Motor neuron (in vitro differentiated cells): Measurements from ENCODE around the gene GJD3. TPM values are rescaled to one million over a fixed set of nuclear protein-coding genes. Genes with fewer than 3 reads are reported as not detected.

Source experiments
- ATAC-seq, 8 experiments: fragments of 200-7000 bp; cut with Tn5 transposase; replicated peaks in 6 of 8; 2 replicates each; pipeline ENCODE4 v1.8.0; 2021; ENCODE audit warnings: mild to moderate bottlenecking in 8 of 8, moderate library complexity in 8 of 8
- H3K27ac ChIP-seq, 2 donors: fragments of 250-450 bp; sonication (Bioruptor Pico); 2 replicates each; pipeline ENCODE4 v1.9.0; 2021; ENCODE audit warnings: antibody characterized with exemption in 2 of 2, mild to moderate bottlenecking in 2 of 2, moderate library complexity in 1 of 2
- H3K4me1 ChIP-seq, 2 donors: fragments of 250-450 bp; sonication (Bioruptor Pico); replicated peaks in 1 of 2; 2 replicates each; pipeline ENCODE4 v1.6.1; 2021; ENCODE audit warnings: antibody characterized with exemption in 2 of 2, mild to moderate bottlenecking in 2 of 2, moderate library complexity in 1 of 2
- H3K4me3 ChIP-seq, 5 donors: fragments of 250-450 bp; sonication (Bioruptor Pico); 2 replicates each; pipeline ENCODE4 v1.9.0; 2021; ENCODE audit warnings: antibody characterized with exemption in 5 of 5, mild to moderate bottlenecking in 5 of 5, moderate library complexity in 4 of 5
- WGBS, 10 experiments: fragments of 450-650 bp; shearing (Covaris generic); methylation state at CpG; one replicate each; pipeline ENCODE4 v1.0.0; 2022; 5-methylcytosine and 5-hydroxymethylcytosine counted together
- in situ Hi-C, 9 experiments: fragments of 400-800 bp; cut with MboI; loops; one replicate each; pipeline ENCODE4 v1.15.0; 2021; ENCODE audit warnings: low sequenced_read_pairs in 9 of 9, low pct_unique_long_range_greater_than_20kb in 2 of 9; ENCODE audit not compliant: unreplicated experiment in 9 of 9
- total RNA-seq, 8 experiments: library from RNA; unstranded; fragments of 300-600 nt; gene quantifications; 2 replicates each; pipeline versions ENCODE4 v1.2.3 to v1.2.4, GENCODE V29; 2022

The GJD3 gene
- total RNA-seq, 8 experiments from 2014 or later = 0.36 to 2.8 (median 0.87) TPM; not detected in 1

DNA sequence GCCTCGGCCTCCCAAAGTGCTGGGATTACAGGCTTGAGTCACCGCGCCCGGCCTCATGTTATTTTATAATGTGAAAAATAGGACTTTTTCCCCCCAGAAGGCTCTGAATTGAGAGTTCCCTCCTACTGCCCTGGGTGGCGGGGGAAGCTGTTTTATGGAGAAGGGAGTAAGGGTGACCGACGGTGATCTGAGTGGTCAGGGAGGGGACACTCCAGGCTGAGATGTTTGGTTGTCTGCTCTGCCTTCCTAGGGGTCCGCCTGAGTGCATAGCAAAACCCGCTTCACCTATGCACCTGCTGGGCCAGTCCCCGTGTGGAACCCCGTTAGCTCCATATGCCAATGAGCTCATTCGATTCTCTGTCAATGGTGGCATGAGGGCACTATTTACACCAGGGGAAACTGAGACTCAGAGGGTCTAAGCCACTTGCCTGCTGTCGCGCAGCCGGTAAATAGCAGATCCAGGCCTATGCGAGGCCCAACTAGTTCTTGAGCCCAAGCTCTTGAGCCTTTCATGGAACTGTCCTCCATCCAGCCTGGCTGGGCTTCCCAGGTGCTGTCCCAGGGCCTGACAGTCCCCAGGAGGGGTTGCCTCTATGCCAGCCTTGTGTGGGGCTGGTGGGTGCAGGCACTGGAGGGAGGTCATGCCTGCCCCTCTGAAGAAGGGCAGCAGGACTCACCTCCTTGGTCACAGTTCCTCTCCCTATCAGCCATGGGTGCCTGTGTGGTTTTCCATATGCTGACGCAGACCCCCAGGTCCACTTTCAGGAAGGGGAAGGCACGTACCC, 1.7 kb upstream of the GJD3 start:
- no peak for ATAC-seq
- in situ Hi-C loops = loop anchor here in 4 of 9 experiments (10.0 to 25.0 kb wide), 4 partner anchors 96 to 196 kb away; partner anchors contain the start of gene CCR7 (in 1 of the 4)
- peaks cover 12 to 13% of the 10 kb centered on the region in 2 donors for H3K4me1 ChIP-seq
- H3K4me3 ChIP-seq = no peak overlapping the region
- no peak overlapping the region for H3K27ac ChIP-seq
- 67 to 100% (median 90%) methylated on average over 1 to 5 of the region's 18 CpGs; no CpG with 5 or more reads in 3 of the 10 experiments for WGBS, 10 experiments

- ATAC-seq = no peak
- peaks cover 12 to 13% of the 10 kb centered on the region in 2 donors for H3K4me1 ChIP-seq
- WGBS, 10 experiments = 83 to 100% (median 93%) methylated on average over 1 to 6 of the region's 9 CpGs; no CpG with 5 or more reads in 2 of the 10 experiments
- H3K4me3 ChIP-seq = no peak overlapping the region
- no peak overlapping the region for H3K27ac ChIP-seq
- in situ Hi-C loops = loop anchor here in 4 of 9 experiments (10.0 to 25.0 kb wide), 4 partner anchors 97 to 197 kb away; partner anchors contain the start of gene CCR7 (in 1 of the 4)
Observed at GRCh38 chr17:40364906-40365305, 369 bp upstream of the GJD3 start.

- Histone ChIP-seq H3K4me1 (peaks cover 13 to 17% of the 10 kb centered on the region in 2 donors), H3K4me3 (peak overlapping the region; percentile 35 to 48 (median 41)), H3K27ac (peak overlapping the region in 1 of 2 donors; percentile 74)
- 0 to 4% (median 0%) methylated on average over 1 to 16 of the region's 91 CpGs; no CpG with 5 or more reads in 7 of the 10 experiments for WGBS, 10 experiments
- ATAC-seq = peak; percentile 25 to 63 (median 54)
- in situ Hi-C loops = loop anchor here in 4 of 9 experiments (10.0 to 25.0 kb wide), 4 partner anchors 99 to 199 kb away; partner anchors contain the start of gene CCR7 (in 1 of the 4)
Observed at GRCh38 chr17:40363111-40363827, 1.3 kb downstream of the GJD3 start.

- peak overlapping the region; percentile 35 to 48 (median 41) for H3K4me3 ChIP-seq
- peaks cover 18 to 21% of the 10 kb centered on the region in 2 donors for H3K4me1 ChIP-seq
- 0% methylated on average over 4 of the region's 58 CpGs; no CpG with 5 or more reads in 9 of the 10 experiments for WGBS, 10 experiments
- peak; percentile 66 to 71 (median 68) for ATAC-seq
- in situ Hi-C loops = loop anchor here in 4 of 9 experiments (10.0 to 25.0 kb wide), 4 partner anchors 100 to 200 kb away; partner anchors contain the start of gene CCR7 (in 1 of the 4)
- peak overlapping the region in 1 of 2 donors; percentile 74 for H3K27ac ChIP-seq
Observed at GRCh38 chr17:40362696-40363110, 1.8 kb downstream of the GJD3 start.

DNA sequence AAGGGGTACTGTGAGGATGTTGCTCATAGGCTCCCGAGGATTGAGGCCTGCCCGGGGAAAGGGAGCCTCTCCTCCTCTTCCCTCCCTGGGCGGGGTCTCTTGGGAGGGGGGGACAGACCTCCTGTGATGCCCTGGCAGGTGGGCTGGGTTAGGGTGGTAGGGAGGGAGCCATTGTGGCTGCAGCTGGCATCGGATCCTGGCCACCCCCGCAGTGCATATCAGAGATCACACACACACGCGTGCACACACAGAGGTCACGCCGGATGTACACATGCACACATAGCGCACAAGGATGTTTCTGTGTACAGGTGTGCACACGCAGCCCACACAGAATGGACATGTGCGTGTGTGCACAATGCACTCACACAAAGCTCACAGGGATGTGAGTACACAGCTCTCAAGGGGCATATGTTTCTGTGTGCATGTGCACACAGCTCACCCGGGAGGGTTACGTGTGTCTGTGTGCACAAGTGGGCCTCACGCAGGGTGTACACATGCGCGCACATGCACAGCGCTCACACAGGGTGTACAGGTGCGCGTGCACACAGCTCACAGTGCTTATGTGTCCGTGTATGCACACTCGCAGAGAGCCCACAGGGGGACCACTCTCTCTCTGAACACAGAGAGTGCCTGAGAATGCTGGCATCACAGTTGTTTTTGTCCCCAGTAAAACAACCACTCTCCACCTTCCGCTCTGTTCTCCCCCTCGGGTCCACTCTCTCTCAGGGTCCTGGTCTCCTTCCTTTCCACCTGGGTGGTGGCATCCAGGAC, 2.4 kb downstream of the GJD3 start:
- Histone ChIP-seq H3K4me1 (peaks cover 24% of the 10 kb centered on the region in 2 donors), H3K27ac (peak overlapping the region in 1 of 2 donors; percentile 74), H3K4me3 (peak overlapping the region; percentile 35 to 48 (median 41))
- in situ Hi-C loops = loop anchor here in 4 of 9 experiments (10.0 to 25.0 kb wide), 4 partner anchors 100 to 200 kb away; partner anchors contain the start of gene CCR7 (in 1 of the 4)
- 83 to 100% (median 96%) methylated on average over 1 to 9 of the region's 24 CpGs; no CpG with 5 or more reads in 5 of the 10 experiments for WGBS, 10 experiments
- peak in 6 of 8 experiments; percentile 2 to 13 (median 8) for ATAC-seq

DNA sequence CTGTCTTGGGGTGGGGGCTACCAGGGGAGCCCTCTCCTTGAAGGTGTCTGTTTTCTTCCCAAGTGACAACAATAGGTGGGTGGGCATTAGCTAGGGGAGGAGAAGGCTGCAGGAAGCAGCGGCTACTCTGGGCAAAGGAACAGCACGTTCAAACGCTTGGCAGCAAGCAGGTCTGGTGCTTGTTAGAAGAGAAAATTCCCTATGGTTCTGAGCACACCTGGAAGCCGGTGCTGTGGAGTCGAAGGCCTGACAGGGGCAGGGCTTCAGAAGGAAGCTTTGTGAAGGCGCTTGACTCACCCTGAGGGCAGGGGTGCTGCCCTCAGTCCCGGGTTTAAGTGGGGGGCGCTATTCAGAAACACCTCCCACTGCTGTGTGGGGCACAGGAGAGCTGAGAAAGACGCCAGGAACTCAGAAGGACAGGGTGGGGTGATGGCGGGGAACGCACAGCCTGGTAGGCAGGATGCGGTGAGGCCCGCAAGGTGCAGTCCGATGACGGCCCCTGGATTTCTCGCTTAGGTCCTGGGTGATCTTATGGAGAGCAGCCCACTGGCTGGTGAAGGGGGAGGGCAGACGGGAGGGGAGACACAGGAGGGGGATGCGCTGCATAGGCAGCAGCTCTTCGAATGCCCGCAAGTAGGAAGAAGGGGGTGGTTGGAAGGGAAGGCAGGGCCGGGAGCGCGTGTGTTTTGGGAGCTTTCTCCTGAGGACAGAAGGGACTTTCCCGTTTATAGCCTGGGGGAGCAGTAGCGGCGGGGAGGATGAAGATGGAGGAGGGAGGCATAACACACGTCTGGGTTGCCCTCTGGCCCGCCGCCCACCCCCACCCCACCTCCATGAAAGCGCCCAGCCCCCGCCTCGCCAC, 3.2 kb downstream of the GJD3 start:
- in situ Hi-C loops = loop anchor here in 4 of 9 experiments (10.0 to 25.0 kb wide), 4 partner anchors 101 to 201 kb away; partner anchors contain the start of gene CCR7 (in 1 of the 4)
- no peak overlapping the region for H3K4me3 ChIP-seq
- ATAC-seq = no peak
- no peak overlapping the region for H3K27ac ChIP-seq
- peaks cover 32 to 33% of the 10 kb centered on the region in 2 donors for H3K4me1 ChIP-seq
- WGBS, 10 experiments = 20 to 80% (median 63%) methylated on average over 1 to 6 of the region's 32 CpGs; no CpG with 5 or more reads in 2 of the 10 experiments

GRCh38 chr17:40360091-40360490, 4.4 kb downstream of the GJD3 start:
- peaks cover 44 to 45% of the 10 kb centered on the region in 2 donors for H3K4me1 ChIP-seq
- in situ Hi-C loops = loop anchor here in 4 of 9 experiments (10.0 to 25.0 kb wide), 4 partner anchors 102 to 202 kb away; partner anchors contain the start of gene CCR7 (in 1 of the 4)
- WGBS, 10 experiments = 60 to 100% (median 83%) methylated on average over 1 to 7 of the region's 8 CpGs; no CpG with 5 or more reads in 1 of the 10 experiments
- no peak for ATAC-seq
- H3K4me3 ChIP-seq = no peak overlapping the region
- no peak overlapping the region for H3K27ac ChIP-seq

- peak; percentile 23 to 50 (median 41) for ATAC-seq
- WGBS, 10 experiments = 0 to 27% (median 10%) methylated on average over 1 to 17 of the region's 17 CpGs
- in situ Hi-C loops = loop anchor here in 6 of 9 experiments (10.0 to 25.0 kb wide), 4 partner anchors 54 to 204 kb away; partner anchors contain the start of genes RARA (in 4 of the 6) and CCR7 (in 1 of the 6)
- Histone ChIP-seq H3K4me1 (peaks cover 54 to 55% of the 10 kb centered on the region in 2 donors), H3K27ac (peak overlapping the region in 1 of 2 donors; percentile 87), H3K4me3 (no peak overlapping the region)
Observed at GRCh38 chr17:40358323-40359038, 6.1 kb downstream of the GJD3 start.

GRCh38 chr17:40356990-40357881, 7.3 kb downstream of the GJD3 start:
- WGBS, 10 experiments = 40% methylated on average over 1 of the region's 19 CpGs; no CpG with 5 or more reads in 9 of the 10 experiments
- ATAC-seq = peak in 1 of 8 experiments; percentile 0
- in situ Hi-C loops = loop anchor here in 6 of 9 experiments (10.0 to 25.0 kb wide), 4 partner anchors 52 to 205 kb away; partner anchors contain the start of genes RARA (in 4 of the 6) and CCR7 (in 1 of the 6)

More at GRCh38 chr17:40356990-40357881, 7.3 kb downstream of the GJD3 start:
- H3K4me3 ChIP-seq = no peak overlapping the region
- peaks cover 61 to 64% of the 10 kb centered on the region in 2 donors for H3K4me1 ChIP-seq
- H3K27ac ChIP-seq = peak overlapping the region; percentile 85 to 87
